ENCODE results near the gene ROBO2. TPM values are rescaled to one million over a fixed set of nuclear protein-coding genes. Genes with fewer than 3 reads are reported as not detected.

The ROBO2 gene
- total RNA-seq, 1 donor from 2014 or later: 2.9 TPM

GRCh38 chr3:77234004-77234403 is 194.1 kb downstream of the ROBO2 start:
- intact Hi-C loops (cut with DNase I): no loop called here
- Histone ChIP-seq H3K27me3 (no peaks in the 10 kb centered on the region), H3K9me3 (no peaks in the 10 kb centered on the region), H3K27ac (no peak overlapping the region), H3K4me1 (no peaks in the 10 kb centered on the region), H3K36me3 (no peaks in the 10 kb centered on the region), H3K4me3 (no peak overlapping the region)
- DNase-seq (ENCODE audit: low spot score in 2 of 2): no peak
- no peak for TF ChIP-seq CTCF (IDR thresholded peaks at IDR 0.05)

- TF ChIP-seq CTCF (IDR thresholded peaks at IDR 0.05): no peak
- no peak overlapping the region for H3K27ac ChIP-seq
- H3K36me3 ChIP-seq: no peaks in the 10 kb centered on the region
- H3K27me3 ChIP-seq: no peaks in the 10 kb centered on the region
- no peak for DNase-seq (ENCODE audit: low spot score in 2 of 2)
- no peaks in the 10 kb centered on the region for H3K9me3 ChIP-seq
- no peaks in the 10 kb centered on the region for H3K4me1 ChIP-seq
- intact Hi-C loops (cut with DNase I): no loop called here
- H3K4me3 ChIP-seq: no peak overlapping the region
Measured at GRCh38 chr3:77236118-77236517, 196.2 kb downstream of the ROBO2 start.

- intact Hi-C loops (cut with DNase I): no loop called here
- H3K27me3 ChIP-seq: no peaks in the 10 kb centered on the region
- no peak overlapping the region for H3K4me3 ChIP-seq
- no peaks in the 10 kb centered on the region for H3K9me3 ChIP-seq
- no peak for DNase-seq (ENCODE audit: low spot score in 2 of 2)
- no peaks in the 10 kb centered on the region for H3K36me3 ChIP-seq
- H3K4me1 ChIP-seq: no peaks in the 10 kb centered on the region
- TF ChIP-seq CTCF (IDR thresholded peaks at IDR 0.05): no peak
- H3K27ac ChIP-seq: no peak overlapping the region
Measured at GRCh38 chr3:77240072-77240650, 200.3 kb downstream of the ROBO2 start.

GRCh38 chr3:77242371-77242770 is 202.5 kb downstream of the ROBO2 start:
- intact Hi-C loops (cut with DNase I): no loop called here
- Histone ChIP-seq H3K4me1 (peaks cover 0 to 10% of the 10 kb centered on the region in 2 donors), H3K27ac (no peak overlapping the region), H3K4me3 (no peak overlapping the region), H3K27me3 (no peaks in the 10 kb centered on the region), H3K36me3 (no peaks in the 10 kb centered on the region), H3K9me3 (no peaks in the 10 kb centered on the region)
- no peak for TF ChIP-seq CTCF (IDR thresholded peaks at IDR 0.05)
- no peak for DNase-seq (ENCODE audit: low spot score in 2 of 2)

- intact Hi-C loops (cut with DNase I): no loop called here
- peaks cover 0 to 10% of the 10 kb centered on the region in 2 donors for H3K4me1 ChIP-seq
- no peak for TF ChIP-seq CTCF (IDR thresholded peaks at IDR 0.05)
Measured at GRCh38 chr3:77244981-77245380, 205.1 kb downstream of the ROBO2 start.

GRCh38 chr3:77247061-77247460 is 207.2 kb downstream of the ROBO2 start:
- no peak for TF ChIP-seq CTCF (IDR thresholded peaks at IDR 0.05)
- no peaks in the 10 kb centered on the region for H3K36me3 ChIP-seq
- H3K9me3 ChIP-seq: no peaks in the 10 kb centered on the region
- intact Hi-C loops (cut with DNase I): no loop called here
- peaks cover 0 to 10% of the 10 kb centered on the region in 2 donors for H3K4me1 ChIP-seq
- H3K27ac ChIP-seq: no peak overlapping the region
- H3K27me3 ChIP-seq: no peaks in the 10 kb centered on the region
- no peak overlapping the region for H3K4me3 ChIP-seq
- no peak for DNase-seq (ENCODE audit: low spot score in 2 of 2)

More at GRCh38 chr3:77244981-77245380, 205.1 kb downstream of the ROBO2 start:
- H3K4me3 ChIP-seq: no peak overlapping the region
- DNase-seq (ENCODE audit: low spot score in 2 of 2): no peak
- H3K36me3 ChIP-seq: no peaks in the 10 kb centered on the region
- H3K9me3 ChIP-seq: no peaks in the 10 kb centered on the region
- peak overlapping the region in 1 of 2 donors; percentile 50 for H3K27ac ChIP-seq
- no peaks in the 10 kb centered on the region for H3K27me3 ChIP-seq

All from ascending aorta (tissue), 2 donors.